ENCODE data around the gene TCERG1L.
A peak's percentile ranks its signal among the peaks of the same experiment; 100 is the strongest.
"Not testable (repeated sequence)": the region's sequence is repeated elsewhere in the genome, so short reads cannot be mapped to it uniquely, and the experiment has no call there.

TCERG1L gene

DNA sequence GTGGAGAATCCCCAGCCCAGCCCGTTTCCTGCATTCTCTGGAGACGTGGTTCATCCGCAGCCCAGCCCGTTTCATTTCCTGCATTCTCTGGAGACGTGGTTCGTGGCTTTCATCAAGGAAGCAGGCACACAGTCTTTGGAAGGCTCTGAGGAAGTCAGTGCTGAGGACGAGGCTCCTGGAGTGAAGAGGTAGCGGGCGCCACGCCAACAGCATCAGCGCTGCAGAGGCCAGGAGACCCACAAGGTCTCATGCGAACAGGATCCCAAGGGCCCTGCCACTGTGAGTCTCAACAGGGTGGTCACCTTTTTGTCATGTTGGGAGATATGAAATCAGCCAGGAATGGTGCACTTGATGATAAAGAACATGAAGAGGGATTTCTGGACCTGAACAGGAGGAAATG lies 12.4 kb upstream of the TCERG1L start:
- Mint-ChIP-seq H3K4me1 (ENCODE audit: low read depth) (no peaks in the 10 kb centered on the region), H3K27ac (no peak overlapping the region), H3K36me3 (ENCODE audit: low read depth) (no peaks in the 10 kb centered on the region), H3K27me3 (ENCODE audit: low read depth) (peaks cover 8% of the 10 kb centered on the region), H3K4me3 (no peak overlapping the region), H3K9me3 (no peaks in the 10 kb centered on the region)

DNA sequence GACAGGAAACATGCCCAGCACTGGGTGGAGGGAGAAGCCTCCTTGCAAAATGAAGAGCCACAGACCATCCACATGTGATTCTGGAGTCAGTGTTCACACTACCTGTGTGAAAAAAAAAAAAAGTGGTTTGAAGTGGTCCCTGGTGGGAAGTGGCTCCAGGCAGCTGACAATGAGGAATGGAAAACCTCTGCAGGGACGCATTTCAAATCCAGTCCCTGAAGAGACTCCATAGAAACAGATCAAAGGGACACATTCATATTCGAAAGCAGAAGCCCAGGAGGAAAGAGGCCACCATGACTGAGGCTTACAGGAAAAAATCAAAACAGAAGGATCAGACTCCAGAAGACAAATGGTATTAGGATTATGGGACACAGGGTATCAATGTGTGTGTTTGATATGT lies 11.5 kb upstream of the TCERG1L start:
- H3K36me3 Mint-ChIP-seq (ENCODE audit: low read depth) = no peaks in the 10 kb centered on the region
- peaks cover 8% of the 10 kb centered on the region for H3K27me3 Mint-ChIP-seq (ENCODE audit: low read depth)
- no peaks in the 10 kb centered on the region for H3K9me3 Mint-ChIP-seq
- H3K27ac Mint-ChIP-seq = no peak overlapping the region
- no peaks in the 10 kb centered on the region for H3K4me1 Mint-ChIP-seq (ENCODE audit: low read depth)
- H3K4me3 Mint-ChIP-seq = no peak overlapping the region

DNA sequence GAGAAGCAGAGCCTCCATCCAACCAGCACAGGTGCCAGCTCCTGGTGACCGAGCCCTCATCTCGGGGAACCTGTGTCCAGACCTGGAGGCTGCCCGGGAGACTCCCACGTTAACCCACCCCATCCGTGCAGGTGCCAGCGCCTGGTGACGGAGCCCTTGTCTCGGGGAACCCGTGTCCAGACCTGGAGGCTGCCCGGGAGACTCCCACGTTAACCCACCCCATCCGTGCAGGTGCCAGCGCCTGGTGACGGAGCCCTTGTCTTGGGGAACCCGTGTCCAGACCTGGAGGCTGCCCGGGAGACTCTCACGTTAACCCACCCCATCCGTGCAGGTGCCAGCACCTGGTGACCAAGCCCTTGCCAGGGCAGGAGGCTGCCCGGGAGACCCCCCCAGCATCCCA lies 11.1 kb upstream of the TCERG1L start:
- H3K4me3 Mint-ChIP-seq; H3K27ac Mint-ChIP-seq; H3K4me1 Mint-ChIP-seq (ENCODE audit: low read depth); H3K27me3 Mint-ChIP-seq (ENCODE audit: low read depth); H3K36me3 Mint-ChIP-seq (ENCODE audit: low read depth); H3K9me3 Mint-ChIP-seq: not testable (repeated sequence)

DNA sequence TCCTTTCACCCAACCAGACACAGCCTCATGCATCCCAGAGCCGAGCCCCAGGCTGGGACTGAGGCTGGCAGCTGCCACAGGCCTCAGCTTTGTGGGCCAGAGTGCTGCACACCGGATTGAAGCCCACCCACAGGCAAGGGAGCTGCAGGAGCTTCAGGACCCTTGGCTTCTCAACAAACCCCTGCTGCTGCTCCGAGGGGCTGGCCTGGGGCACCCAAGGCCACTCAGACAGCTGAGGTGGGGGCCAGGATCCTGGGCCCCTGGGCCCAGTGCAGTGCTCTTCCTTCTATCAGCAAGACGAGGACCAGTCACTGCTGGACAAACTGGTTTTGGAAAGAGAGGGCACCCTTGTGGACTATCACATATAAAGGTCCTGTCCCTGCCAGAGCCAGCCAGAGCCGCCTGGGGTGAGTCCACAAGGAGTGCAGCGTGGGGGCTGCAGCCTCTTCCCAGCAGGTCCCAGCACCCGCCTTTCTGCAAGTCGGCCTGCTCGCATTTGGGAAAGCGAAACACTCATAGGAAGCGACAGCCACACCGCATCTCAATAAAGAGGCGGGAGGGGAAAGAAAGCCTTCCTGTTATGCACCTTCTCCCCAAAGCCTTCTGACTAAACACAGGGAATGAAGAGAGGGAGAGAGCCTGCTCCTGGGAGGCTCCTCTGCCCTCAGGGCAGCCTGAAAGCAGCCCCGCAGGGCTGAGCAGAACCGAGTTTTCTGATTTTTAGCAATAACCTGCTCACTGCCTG lies 9.5 kb upstream of the TCERG1L start:
- Mint-ChIP-seq H3K36me3 (ENCODE audit: low read depth) (no peaks in the 10 kb centered on the region), H3K27ac (no peak overlapping the region), H3K9me3 (no peaks in the 10 kb centered on the region), H3K4me1 (ENCODE audit: low read depth) (no peaks in the 10 kb centered on the region), H3K4me3 (no peak overlapping the region), H3K27me3 (ENCODE audit: low read depth) (peaks cover 8% of the 10 kb centered on the region)

DNA sequence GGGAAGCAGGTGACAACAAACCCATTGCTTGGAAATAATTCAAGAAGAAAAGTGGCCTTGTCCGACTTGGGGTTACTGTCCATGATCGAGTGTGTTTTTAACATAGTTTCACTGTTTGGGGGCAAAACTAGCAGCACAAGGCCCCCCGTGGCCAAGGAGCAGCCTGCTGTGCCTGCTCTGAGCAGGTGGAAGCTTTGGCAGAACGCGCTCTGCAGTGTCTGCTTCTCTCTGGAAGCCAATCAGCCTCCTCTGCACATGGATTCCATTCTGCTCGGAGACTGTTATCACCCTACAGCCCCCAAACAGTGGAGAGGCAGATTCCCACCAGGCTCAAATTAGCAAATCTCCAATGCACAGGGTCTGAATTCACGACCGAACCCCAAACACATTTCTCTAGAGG lies 7.3 kb upstream of the TCERG1L start:
- peaks cover 21% of the 10 kb centered on the region for H3K27me3 Mint-ChIP-seq (ENCODE audit: low read depth)
- H3K9me3 Mint-ChIP-seq = no peaks in the 10 kb centered on the region
- H3K36me3 Mint-ChIP-seq (ENCODE audit: low read depth) = no peaks in the 10 kb centered on the region
- H3K4me3 Mint-ChIP-seq = no peak overlapping the region
- no peaks in the 10 kb centered on the region for H3K4me1 Mint-ChIP-seq (ENCODE audit: low read depth)
- H3K27ac Mint-ChIP-seq = no peak overlapping the region

DNA sequence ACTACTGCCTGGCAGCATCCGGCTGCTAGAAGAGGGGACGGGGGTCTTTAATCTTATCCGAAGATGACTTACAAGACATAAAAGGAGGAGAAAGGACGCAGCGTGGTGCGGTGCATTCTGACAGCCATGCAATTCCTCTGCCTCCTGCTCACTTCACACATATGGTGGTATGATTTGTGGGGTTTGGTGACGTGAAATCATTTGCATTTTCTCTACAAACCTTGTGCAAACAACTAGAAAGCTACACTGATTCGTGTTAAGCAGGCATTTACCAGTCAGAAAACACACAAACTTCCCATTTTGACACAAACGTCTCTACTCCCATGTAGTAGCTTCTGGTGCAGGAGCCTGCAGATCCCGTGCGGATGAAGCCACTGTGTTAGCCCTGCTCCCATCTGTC lies 6.8 kb upstream of the TCERG1L start:
- peaks cover 26% of the 10 kb centered on the region for H3K27me3 Mint-ChIP-seq (ENCODE audit: low read depth)
- no peak overlapping the region for H3K4me3 Mint-ChIP-seq
- H3K9me3 Mint-ChIP-seq = no peaks in the 10 kb centered on the region
- H3K4me1 Mint-ChIP-seq (ENCODE audit: low read depth) = no peaks in the 10 kb centered on the region
- H3K27ac Mint-ChIP-seq = no peak overlapping the region
- H3K36me3 Mint-ChIP-seq (ENCODE audit: low read depth) = no peaks in the 10 kb centered on the region

DNA sequence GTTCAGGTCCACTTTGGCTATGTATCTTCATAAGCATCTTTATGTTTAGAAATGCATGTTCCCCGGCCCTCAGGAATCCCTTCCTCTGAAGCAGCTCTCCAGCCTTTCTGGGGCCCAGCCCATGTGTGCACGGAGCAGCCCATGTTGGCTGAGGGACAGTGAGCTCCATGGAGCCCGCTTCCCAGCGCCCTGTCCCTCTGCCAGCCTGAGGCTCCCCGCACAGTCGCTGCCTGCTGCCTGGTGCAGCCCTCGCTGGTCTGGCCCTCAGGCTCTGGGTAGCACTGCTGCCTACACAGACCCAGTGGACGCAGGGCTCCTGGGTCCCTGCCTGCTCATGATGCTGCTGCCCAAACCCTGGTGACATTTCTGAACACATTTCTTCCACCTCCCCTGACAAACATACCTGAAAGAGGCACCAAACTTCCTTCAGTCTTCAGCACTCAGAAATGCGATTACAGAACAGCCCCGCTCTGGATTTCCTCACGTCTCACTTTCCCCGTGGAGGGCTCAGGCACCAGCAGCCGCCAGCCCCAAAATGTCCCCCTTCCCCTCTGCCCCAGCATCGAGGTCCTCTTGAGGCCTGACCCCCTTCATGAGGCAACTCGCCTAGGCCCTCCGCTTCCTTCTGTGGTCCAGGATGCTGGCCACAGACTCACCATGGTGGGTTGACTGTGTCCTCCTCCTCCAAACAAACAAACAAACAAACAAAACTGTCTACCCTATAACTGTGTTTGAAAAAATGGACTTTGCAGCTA lies 5.0 kb upstream of the TCERG1L start:
- no peaks in the 10 kb centered on the region for H3K4me1 Mint-ChIP-seq (ENCODE audit: low read depth)
- H3K36me3 Mint-ChIP-seq (ENCODE audit: low read depth) = no peaks in the 10 kb centered on the region
- H3K4me3 Mint-ChIP-seq = no peak overlapping the region
- no peaks in the 10 kb centered on the region for H3K9me3 Mint-ChIP-seq
- H3K27me3 Mint-ChIP-seq (ENCODE audit: low read depth) = peaks cover 29% of the 10 kb centered on the region
- no peak overlapping the region for H3K27ac Mint-ChIP-seq

DNA sequence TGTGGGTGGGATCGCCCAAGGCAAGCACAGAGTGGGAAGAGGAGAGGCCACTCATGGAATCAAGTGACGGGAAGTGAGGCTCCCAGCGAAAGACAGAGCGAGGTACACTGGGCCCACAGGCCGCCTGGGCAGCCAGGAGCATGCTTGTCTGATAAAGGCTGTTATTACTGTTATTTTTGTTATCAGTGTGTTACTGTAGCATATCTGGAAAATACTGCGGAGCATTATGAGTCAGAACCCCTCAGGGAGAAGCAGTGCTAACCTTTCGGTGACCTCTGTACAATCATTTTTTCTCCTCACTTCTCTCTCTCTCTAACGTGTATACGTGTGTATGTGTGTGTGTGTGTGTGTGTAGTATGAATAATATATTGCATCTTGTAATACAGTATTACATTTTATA lies 3.8 kb upstream of the TCERG1L start:
- Mint-ChIP-seq H3K9me3 (no peaks in the 10 kb centered on the region), H3K27ac (no peak overlapping the region), H3K36me3 (ENCODE audit: low read depth) (no peaks in the 10 kb centered on the region), H3K4me3 (no peak overlapping the region), H3K4me1 (ENCODE audit: low read depth) (no peaks in the 10 kb centered on the region), H3K27me3 (ENCODE audit: low read depth) (peaks cover 31% of the 10 kb centered on the region)

DNA sequence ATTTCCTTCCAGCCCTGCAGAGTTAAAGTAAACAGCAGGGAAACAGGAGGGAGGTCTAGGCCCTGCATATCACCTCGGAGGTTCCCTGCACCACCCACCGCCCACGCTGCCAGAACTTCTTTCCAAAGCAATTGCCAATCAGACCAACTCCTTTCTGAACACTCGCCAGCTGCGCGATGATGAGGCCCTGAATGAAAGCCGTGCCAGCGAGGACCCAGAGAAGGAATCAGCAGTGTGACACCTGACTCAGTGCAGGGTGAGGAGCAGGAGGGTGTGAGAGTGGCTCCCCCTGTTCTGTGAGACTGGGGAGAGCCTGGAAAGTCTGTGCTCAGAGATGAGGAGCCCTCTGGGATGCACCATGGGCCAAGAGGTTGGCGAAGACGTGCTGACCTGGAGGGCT lies 3.3 kb upstream of the TCERG1L start:
- H3K36me3 Mint-ChIP-seq (ENCODE audit: low read depth) = no peaks in the 10 kb centered on the region
- no peak overlapping the region for H3K4me3 Mint-ChIP-seq
- peaks cover 37% of the 10 kb centered on the region for H3K27me3 Mint-ChIP-seq (ENCODE audit: low read depth)
- no peaks in the 10 kb centered on the region for H3K9me3 Mint-ChIP-seq
- no peak overlapping the region for H3K27ac Mint-ChIP-seq
- H3K4me1 Mint-ChIP-seq (ENCODE audit: low read depth) = no peaks in the 10 kb centered on the region

DNA sequence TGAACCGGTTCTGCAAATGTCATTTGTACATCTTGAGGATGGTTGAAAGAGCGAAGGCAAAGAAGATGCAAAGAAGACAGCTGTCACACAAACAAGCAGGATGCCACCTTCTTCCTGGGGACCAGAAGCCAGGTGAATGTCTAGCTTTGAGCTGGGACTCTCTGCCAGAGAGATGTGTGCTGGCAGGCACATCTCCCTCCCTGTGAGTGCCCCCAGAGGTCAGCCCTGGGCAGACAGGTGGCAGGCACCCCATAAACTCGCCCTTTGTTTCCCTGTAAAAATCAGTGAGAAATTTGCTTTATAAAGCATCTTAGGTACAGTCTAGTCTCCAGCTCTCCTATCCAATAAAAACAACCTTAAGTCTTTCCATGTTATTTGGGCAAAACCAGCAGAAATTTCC lies 2.6 kb upstream of the TCERG1L start:
- Mint-ChIP-seq H3K27ac (no peak overlapping the region), H3K4me3 (no peak overlapping the region), H3K9me3 (no peaks in the 10 kb centered on the region), H3K36me3 (ENCODE audit: low read depth) (no peaks in the 10 kb centered on the region), H3K27me3 (ENCODE audit: low read depth) (peaks cover 43% of the 10 kb centered on the region), H3K4me1 (ENCODE audit: low read depth) (no peaks in the 10 kb centered on the region)

DNA sequence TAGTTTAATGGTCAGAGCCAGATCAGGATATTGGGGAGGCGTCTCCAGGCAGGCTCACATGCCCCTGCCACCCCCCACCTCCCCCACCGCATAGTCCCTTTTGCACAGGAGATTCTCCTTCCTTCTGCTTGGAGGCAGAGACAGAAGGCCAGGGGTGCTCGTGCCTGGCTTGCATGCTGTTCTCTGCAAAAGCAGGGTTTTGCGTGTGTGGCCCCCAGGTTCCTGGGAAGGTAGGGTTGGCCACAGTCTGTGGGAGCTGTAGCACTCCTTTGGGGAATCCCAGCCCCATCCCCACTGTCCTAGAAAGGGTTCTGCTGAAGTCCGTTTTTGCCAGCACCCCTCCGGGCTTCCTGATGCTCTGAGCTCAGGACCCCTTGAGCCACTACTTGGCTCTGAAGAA lies 1.9 kb upstream of the TCERG1L start:
- H3K27ac Mint-ChIP-seq = no peak overlapping the region
- H3K27me3 Mint-ChIP-seq (ENCODE audit: low read depth) = peaks cover 49% of the 10 kb centered on the region
- no peaks in the 10 kb centered on the region for H3K36me3 Mint-ChIP-seq (ENCODE audit: low read depth)
- H3K9me3 Mint-ChIP-seq = no peaks in the 10 kb centered on the region
- peak overlapping the region; percentile 19 for H3K4me3 Mint-ChIP-seq
- H3K4me1 Mint-ChIP-seq (ENCODE audit: low read depth) = no peaks in the 10 kb centered on the region

DNA sequence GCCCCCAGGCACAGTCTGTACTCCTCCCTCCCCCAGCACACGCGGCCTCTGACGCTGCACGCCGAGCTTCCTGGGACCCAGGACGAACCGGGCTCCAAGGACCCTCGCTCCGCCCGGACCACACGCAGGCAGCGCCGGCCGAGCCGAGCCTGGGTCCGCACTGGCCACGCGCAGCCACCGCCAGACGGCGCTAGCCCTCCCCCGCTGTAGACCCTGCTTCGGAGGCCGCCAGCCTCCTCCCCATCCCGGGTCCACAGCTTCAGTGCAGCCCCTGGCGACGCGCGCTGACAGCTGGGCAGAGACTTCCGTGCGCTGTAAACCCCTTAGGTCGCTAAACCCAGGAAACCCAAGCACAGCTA lies 936 bp upstream of the TCERG1L start:
- Mint-ChIP-seq H3K36me3 (ENCODE audit: low read depth) (no peaks in the 10 kb centered on the region), H3K4me3 (no peak overlapping the region), H3K27ac (no peak overlapping the region), H3K9me3 (no peaks in the 10 kb centered on the region), H3K4me1 (ENCODE audit: low read depth) (no peaks in the 10 kb centered on the region), H3K27me3 (ENCODE audit: low read depth) (peaks cover 49% of the 10 kb centered on the region)

DNA sequence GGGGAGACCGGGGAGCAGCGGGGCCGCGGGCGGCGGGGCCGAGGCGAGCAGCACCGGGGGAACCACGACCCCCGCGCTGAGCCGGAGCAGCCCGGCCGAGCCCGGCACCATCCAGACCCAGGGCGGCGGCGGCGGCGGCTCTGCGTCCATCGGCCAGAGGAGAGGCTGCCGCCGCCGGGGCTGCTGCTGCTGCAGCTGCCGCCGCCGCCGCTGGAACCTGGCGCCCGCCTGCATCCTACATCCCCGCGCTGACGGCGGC lies 190 bp downstream of the TCERG1L start:
- Mint-ChIP-seq H3K27me3 (ENCODE audit: low read depth) (peaks cover 49% of the 10 kb centered on the region), H3K4me3 (no peak overlapping the region), H3K27ac (no peak overlapping the region), H3K36me3 (ENCODE audit: low read depth) (no peaks in the 10 kb centered on the region), H3K4me1 (ENCODE audit: low read depth) (no peaks in the 10 kb centered on the region), H3K9me3 (no peaks in the 10 kb centered on the region)

DNA sequence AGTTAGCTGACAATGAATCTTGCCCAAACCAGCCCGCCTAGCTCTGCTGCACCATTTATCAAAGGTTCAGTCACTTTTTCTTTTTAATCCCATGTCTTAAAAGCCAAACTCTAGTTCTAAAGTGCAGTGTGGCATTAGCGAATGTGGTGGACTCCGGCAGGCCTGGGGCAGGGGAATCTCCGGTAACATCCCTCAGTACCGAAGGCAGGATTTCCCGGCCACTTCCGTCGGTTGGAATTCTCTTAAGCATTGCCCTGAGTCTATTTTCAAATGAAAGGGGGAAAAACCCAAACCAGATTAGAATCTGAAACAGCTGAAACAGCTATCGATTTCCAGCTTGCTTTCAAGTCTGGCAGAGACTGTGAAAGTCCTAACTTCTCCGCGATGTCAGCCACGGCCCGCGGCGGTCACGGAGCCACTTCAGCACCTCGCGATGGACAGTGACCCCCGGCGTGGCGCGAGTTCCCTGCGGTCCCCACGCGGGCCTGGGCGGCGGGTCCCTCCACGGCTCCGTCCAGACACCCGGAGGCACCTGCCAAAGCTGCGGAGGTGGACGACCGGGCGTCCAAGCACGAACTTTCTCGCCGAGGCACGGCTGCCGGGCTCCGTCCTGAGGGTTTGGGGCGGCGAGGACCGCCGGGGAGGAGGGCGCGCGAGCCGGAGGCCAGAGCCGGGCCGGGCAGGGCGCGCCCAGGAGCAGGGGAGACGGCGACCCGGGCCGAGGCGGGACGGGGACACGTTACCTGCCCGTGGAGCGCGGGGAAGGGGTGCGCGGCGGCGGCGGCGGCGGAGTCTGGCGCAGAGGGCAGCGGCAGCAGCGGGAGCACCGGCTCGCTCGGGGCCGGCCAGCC lies 745 bp downstream of the TCERG1L start:
- peak overlapping the region; percentile 25 for H3K4me3 Mint-ChIP-seq
- H3K4me1 Mint-ChIP-seq (ENCODE audit: low read depth) = no peaks in the 10 kb centered on the region
- H3K9me3 Mint-ChIP-seq = no peaks in the 10 kb centered on the region
- H3K27ac Mint-ChIP-seq = no peak overlapping the region
- H3K27me3 Mint-ChIP-seq (ENCODE audit: low read depth) = peaks cover 49% of the 10 kb centered on the region
- no peaks in the 10 kb centered on the region for H3K36me3 Mint-ChIP-seq (ENCODE audit: low read depth)

DNA sequence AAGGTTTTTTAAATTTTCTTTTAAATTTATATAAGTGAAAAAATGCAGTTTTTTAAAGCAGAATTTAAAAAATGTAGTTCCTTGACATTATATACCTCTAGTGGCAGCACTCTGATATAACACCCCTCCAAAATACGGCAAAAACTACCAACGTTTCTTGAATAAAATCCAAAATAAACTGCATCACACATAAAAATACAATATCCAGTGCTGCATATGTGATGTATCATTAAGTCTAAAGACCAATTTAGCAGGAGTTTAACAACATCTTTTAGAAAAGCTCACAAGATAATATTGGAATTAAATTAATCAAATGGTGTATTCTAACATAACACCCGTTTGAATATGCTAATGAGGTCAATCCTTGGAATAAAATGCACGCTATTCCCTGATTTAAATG lies 1.4 kb downstream of the TCERG1L start:
- no peak overlapping the region for H3K27ac Mint-ChIP-seq
- peak overlapping the region; percentile 25 for H3K4me3 Mint-ChIP-seq
- no peaks in the 10 kb centered on the region for H3K9me3 Mint-ChIP-seq
- no peaks in the 10 kb centered on the region for H3K36me3 Mint-ChIP-seq (ENCODE audit: low read depth)
- no peaks in the 10 kb centered on the region for H3K4me1 Mint-ChIP-seq (ENCODE audit: low read depth)
- peaks cover 47% of the 10 kb centered on the region for H3K27me3 Mint-ChIP-seq (ENCODE audit: low read depth)
